Gastrocnemius medialis (tissue), 4 donors: Measurements from ENCODE around the gene PRR33.

Experiments
- CTCF ChIP-seq, 5 experiments: fragments of 450-650 bp in 3 of 5; fragments of 200-600 bp in 2 of 5; sonication (generic) in 2 of 5; IDR thresholded peaks in 4 of 5; conservative IDR thresholded peaks in 1 of 5; 1 replicate in 4 of 5; 2 replicates in 1 of 5; pipeline ENCODE4 v1.5.1; 2016 to 2019; ENCODE audit warnings: antibody characterized with exemption in 5 of 5, mild to moderate bottlenecking in 3 of 5, moderate library complexity in 3 of 5
- POLR2A ChIP-seq, 2 donors: fragments of 450-650 bp; IDR thresholded peaks; one replicate each; pipeline ENCODE4 v1.6.1; 2017; ENCODE audit warnings: antibody characterized with exemption in 2 of 2, mild to moderate bottlenecking in 2 of 2, moderate library complexity in 2 of 2

- no peak for TF ChIP-seq CTCF (IDR thresholded peaks at IDR 0.05 in 4 of 5, conservative IDR thresholded peaks at IDR 0.05 in 1 of 5)
- TF ChIP-seq POLR2A (IDR thresholded peaks at IDR 0.05) = no peak
Observed at GRCh38 chr11:1846453-1846932, 45.2 kb downstream of the PRR33 start.
